ENCODE measurements around the gene FOXO3.

FOXO3 gene

DNA sequence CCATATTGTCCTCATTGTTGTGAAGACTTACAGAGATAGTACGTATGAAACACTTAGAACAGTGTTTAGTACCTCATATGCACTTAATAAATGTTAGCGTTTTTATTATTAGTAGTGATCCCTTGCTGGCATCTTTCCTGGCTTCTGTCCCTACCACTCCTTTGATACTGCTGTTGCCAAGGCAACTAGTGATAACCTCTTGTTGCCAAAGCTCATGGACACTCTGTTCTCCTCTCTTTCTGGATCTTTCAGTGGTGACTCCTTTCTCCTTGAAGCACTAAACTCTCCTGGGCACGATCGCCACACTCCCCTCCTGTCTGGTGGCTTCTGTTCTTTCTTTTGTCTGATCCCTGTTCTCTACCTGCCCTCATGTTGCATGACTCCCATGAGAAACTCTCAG is 83.5 kb downstream of the FOXO3 start:
- no peaks in the 10 kb centered on the region for H3K4me1 ChIP-seq (ENCODE audit: control insufficient read depth, low read length)
- H3K4me3 ChIP-seq (ENCODE audit: low read length): no peak overlapping the region
- H3K79me2 ChIP-seq (ENCODE audit: control insufficient read depth, low read length): no peaks in the 10 kb centered on the region

GRCh38 chr6:108648191-108648590 is 87.5 kb downstream of the FOXO3 start:
- H3K4me2 ChIP-seq (ENCODE audit: low read length): no peak overlapping the region
- H4K20me1 ChIP-seq (ENCODE audit: control insufficient read depth, insufficient read depth, low read depth, low read length): 0 out of 2 replicates have a peak, but pooled peaks cover 3% of the 10 kb centered on the region
- H3F3A ChIP-seq (ENCODE audit: control insufficient read depth, insufficient read depth): no peaks in the 10 kb centered on the region
- H3K4me1 ChIP-seq (ENCODE audit: control insufficient read depth, low read length): peaks cover 13% of the 10 kb centered on the region
- no peaks in the 10 kb centered on the region for H3K79me2 ChIP-seq (ENCODE audit: control insufficient read depth, low read length)
- H3K9me3 ChIP-seq (ENCODE audit: control insufficient read depth, insufficient read depth, low read length): no peaks in the 10 kb centered on the region
- no peaks in the 10 kb centered on the region for H3K9me2 ChIP-seq (replicated peaks; ENCODE audit: control insufficient read depth, low read length)
- TF ChIP-seq, protein P1, sequence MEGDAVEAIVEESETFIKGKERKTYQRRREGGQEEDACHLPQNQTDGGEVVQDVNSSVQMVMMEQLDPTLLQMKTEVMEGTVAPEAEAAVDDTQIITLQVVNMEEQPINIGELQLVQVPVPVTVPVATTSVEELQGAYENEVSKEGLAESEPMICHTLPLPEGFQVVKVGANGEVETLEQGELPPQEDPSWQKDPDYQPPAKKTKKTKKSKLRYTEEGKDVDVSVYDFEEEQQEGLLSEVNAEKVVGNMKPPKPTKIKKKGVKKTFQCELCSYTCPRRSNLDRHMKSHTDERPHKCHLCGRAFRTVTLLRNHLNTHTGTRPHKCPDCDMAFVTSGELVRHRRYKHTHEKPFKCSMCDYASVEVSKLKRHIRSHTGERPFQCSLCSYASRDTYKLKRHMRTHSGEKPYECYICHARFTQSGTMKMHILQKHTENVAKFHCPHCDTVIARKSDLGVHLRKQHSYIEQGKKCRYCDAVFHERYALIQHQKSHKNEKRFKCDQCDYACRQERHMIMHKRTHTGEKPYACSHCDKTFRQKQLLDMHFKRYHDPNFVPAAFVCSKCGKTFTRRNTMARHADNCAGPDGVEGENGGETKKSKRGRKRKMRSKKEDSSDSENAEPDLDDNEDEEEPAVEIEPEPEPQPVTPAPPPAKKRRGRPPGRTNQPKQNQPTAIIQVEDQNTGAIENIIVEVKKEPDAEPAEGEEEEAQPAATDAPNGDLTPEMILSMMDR (IDR thresholded peaks at IDR 0.05; ENCODE audit: low read depth, low read length, poor library complexity, severe bottlenecking): no peak
- no peak for TF ChIP-seq EZH2phosphoT487 (IDR thresholded peaks at IDR 0.05; ENCODE audit: borderline replicate concordance, low read length)
- H3K27me3 ChIP-seq (ENCODE audit: control insufficient read depth, low read length): no peaks in the 10 kb centered on the region
- H3K4me3 ChIP-seq (ENCODE audit: low read length): no peak overlapping the region
- H3K27ac ChIP-seq (ENCODE audit: low read depth, low read length): no peak overlapping the region
- H3K36me3 ChIP-seq (ENCODE audit: control insufficient read depth, low read length): no peaks in the 10 kb centered on the region

More for the DNA sequence above, 83.5 kb downstream of the FOXO3 start:
- no peak overlapping the region for H3K4me2 ChIP-seq (ENCODE audit: low read length)
- no peaks in the 10 kb centered on the region for H3K27me3 ChIP-seq (ENCODE audit: control insufficient read depth, low read length)
- H3F3A ChIP-seq (ENCODE audit: control insufficient read depth, insufficient read depth): no peaks in the 10 kb centered on the region
- 0 out of 2 replicates have a peak, but pooled peaks cover 5% of the 10 kb centered on the region for H4K20me1 ChIP-seq (ENCODE audit: control insufficient read depth, insufficient read depth, low read depth, low read length)
- no peak overlapping the region for H3K27ac ChIP-seq (ENCODE audit: low read depth, low read length)
- no peaks in the 10 kb centered on the region for H3K36me3 ChIP-seq (ENCODE audit: control insufficient read depth, low read length)
- no peak for TF ChIP-seq EZH2phosphoT487 (IDR thresholded peaks at IDR 0.05; ENCODE audit: borderline replicate concordance, low read length)
- no peaks in the 10 kb centered on the region for H3K9me2 ChIP-seq (replicated peaks; ENCODE audit: control insufficient read depth, low read length)
- no peaks in the 10 kb centered on the region for H3K9me3 ChIP-seq (ENCODE audit: control insufficient read depth, insufficient read depth, low read length)

GRCh38 chr6:108650325-108650724 is 89.6 kb downstream of the FOXO3 start:
- no peaks in the 10 kb centered on the region for H4K20me1 ChIP-seq (ENCODE audit: control insufficient read depth, insufficient read depth, low read depth, low read length)
- no peak overlapping the region for H3K27ac ChIP-seq (ENCODE audit: low read depth, low read length)
- TF ChIP-seq, protein P1 (IDR thresholded peaks at IDR 0.05; ENCODE audit: low read depth, low read length, poor library complexity, severe bottlenecking): no peak
- no peak for TF ChIP-seq EZH2phosphoT487 (IDR thresholded peaks at IDR 0.05; ENCODE audit: borderline replicate concordance, low read length)
- no peaks in the 10 kb centered on the region for H3K9me3 ChIP-seq (ENCODE audit: control insufficient read depth, insufficient read depth, low read length)
- H3K36me3 ChIP-seq (ENCODE audit: control insufficient read depth, low read length): no peaks in the 10 kb centered on the region
- peaks cover 13% of the 10 kb centered on the region for H3K4me1 ChIP-seq (ENCODE audit: control insufficient read depth, low read length)
- no peaks in the 10 kb centered on the region for H3K9me2 ChIP-seq (replicated peaks; ENCODE audit: control insufficient read depth, low read length)
- no peaks in the 10 kb centered on the region for H3K79me2 ChIP-seq (ENCODE audit: control insufficient read depth, low read length)
- no peak overlapping the region for H3K4me3 ChIP-seq (ENCODE audit: low read length)
- no peaks in the 10 kb centered on the region for H3F3A ChIP-seq (ENCODE audit: control insufficient read depth, insufficient read depth)
- no peaks in the 10 kb centered on the region for H3K27me3 ChIP-seq (ENCODE audit: control insufficient read depth, low read length)
- no peak overlapping the region for H3K4me2 ChIP-seq (ENCODE audit: low read length)

- Histone ChIP-seq H3K4me3 (ENCODE audit: low read length) (no peak overlapping the region), H3K27me3 (ENCODE audit: control insufficient read depth, low read length) (no peaks in the 10 kb centered on the region), H3K9me3 (ENCODE audit: control insufficient read depth, insufficient read depth, low read length) (no peaks in the 10 kb centered on the region), H3K36me3 (ENCODE audit: control insufficient read depth, low read length) (no peaks in the 10 kb centered on the region), H3K4me2 (ENCODE audit: low read length) (no peak overlapping the region), H3K9me2 (replicated peaks; ENCODE audit: control insufficient read depth, low read length) (no peaks in the 10 kb centered on the region), H3F3A (ENCODE audit: control insufficient read depth, insufficient read depth) (no peaks in the 10 kb centered on the region), H3K79me2 (ENCODE audit: control insufficient read depth, low read length) (no peaks in the 10 kb centered on the region), H3K27ac (ENCODE audit: low read depth, low read length) (no peak overlapping the region), H4K20me1 (ENCODE audit: control insufficient read depth, insufficient read depth, low read depth, low read length) (no peaks in the 10 kb centered on the region), H3K4me1 (ENCODE audit: control insufficient read depth, low read length) (peaks cover 13% of the 10 kb centered on the region)
- TF ChIP-seq, protein P1 (IDR thresholded peaks at IDR 0.05; ENCODE audit: low read depth, low read length, poor library complexity, severe bottlenecking): no peak
- TF ChIP-seq EZH2phosphoT487 (IDR thresholded peaks at IDR 0.05; ENCODE audit: borderline replicate concordance, low read length): no peak
These were observed 90.1 kb downstream of the FOXO3 start for GRCh38 chr6:108650781-108651180.

Data from DOHH2 (cell line).